Esophagus squamous epithelium (tissue), 4 donors: ENCODE results near the gene CLSTN2.

Source experiments
- POLR2A ChIP-seq, 4 donors: fragments of 450-650 bp; IDR thresholded peaks; one replicate each; pipeline ENCODE4 v1.6.1; 2017; ENCODE audit warnings: antibody characterized with exemption in 4 of 4, mild to moderate bottlenecking in 4 of 4, moderate library complexity in 3 of 4
- TF ChIP-seq, protein P1 (sequence below), 6 experiments: fragments of 450-650 bp in 4 of 6; fragments of 200-600 bp in 2 of 6; sonication (generic) in 2 of 6; IDR thresholded peaks; one replicate each; pipeline ENCODE4 v1.5.1; 2016 to 2019; ENCODE audit warnings: antibody characterized with exemption in 6 of 6, mild to moderate bottlenecking in 4 of 6, moderate library complexity in 4 of 6

DNA sequence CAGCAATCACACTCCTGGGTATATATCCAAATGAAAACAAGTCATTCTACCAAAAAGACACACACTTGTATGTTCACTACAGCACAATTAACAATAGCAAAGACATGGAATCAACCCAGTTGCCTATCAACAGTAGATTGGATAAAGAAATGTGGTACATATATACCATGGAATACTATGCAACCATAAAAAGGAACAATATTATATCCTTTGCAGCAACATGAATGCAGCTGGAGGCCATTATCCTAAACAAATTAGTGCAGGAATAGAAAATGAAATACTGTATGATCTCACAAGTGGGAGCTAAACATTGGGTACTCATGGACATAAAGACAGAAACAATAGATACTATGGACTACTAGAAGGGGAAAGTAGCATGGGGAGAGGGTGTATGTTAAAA, 224.7 kb downstream of the CLSTN2 start:
- TF ChIP-seq POLR2A (IDR thresholded peaks at IDR 0.05): no peak
- TF ChIP-seq, protein P1, sequence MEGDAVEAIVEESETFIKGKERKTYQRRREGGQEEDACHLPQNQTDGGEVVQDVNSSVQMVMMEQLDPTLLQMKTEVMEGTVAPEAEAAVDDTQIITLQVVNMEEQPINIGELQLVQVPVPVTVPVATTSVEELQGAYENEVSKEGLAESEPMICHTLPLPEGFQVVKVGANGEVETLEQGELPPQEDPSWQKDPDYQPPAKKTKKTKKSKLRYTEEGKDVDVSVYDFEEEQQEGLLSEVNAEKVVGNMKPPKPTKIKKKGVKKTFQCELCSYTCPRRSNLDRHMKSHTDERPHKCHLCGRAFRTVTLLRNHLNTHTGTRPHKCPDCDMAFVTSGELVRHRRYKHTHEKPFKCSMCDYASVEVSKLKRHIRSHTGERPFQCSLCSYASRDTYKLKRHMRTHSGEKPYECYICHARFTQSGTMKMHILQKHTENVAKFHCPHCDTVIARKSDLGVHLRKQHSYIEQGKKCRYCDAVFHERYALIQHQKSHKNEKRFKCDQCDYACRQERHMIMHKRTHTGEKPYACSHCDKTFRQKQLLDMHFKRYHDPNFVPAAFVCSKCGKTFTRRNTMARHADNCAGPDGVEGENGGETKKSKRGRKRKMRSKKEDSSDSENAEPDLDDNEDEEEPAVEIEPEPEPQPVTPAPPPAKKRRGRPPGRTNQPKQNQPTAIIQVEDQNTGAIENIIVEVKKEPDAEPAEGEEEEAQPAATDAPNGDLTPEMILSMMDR (IDR thresholded peaks at IDR 0.05): no peak
